Measurements from ENCODE around the gene CFD.
"Not testable (repeated sequence)": the region's sequence is repeated elsewhere in the genome, so short reads cannot be mapped to it uniquely, and the experiment has no call there.

CFD gene

DNA sequence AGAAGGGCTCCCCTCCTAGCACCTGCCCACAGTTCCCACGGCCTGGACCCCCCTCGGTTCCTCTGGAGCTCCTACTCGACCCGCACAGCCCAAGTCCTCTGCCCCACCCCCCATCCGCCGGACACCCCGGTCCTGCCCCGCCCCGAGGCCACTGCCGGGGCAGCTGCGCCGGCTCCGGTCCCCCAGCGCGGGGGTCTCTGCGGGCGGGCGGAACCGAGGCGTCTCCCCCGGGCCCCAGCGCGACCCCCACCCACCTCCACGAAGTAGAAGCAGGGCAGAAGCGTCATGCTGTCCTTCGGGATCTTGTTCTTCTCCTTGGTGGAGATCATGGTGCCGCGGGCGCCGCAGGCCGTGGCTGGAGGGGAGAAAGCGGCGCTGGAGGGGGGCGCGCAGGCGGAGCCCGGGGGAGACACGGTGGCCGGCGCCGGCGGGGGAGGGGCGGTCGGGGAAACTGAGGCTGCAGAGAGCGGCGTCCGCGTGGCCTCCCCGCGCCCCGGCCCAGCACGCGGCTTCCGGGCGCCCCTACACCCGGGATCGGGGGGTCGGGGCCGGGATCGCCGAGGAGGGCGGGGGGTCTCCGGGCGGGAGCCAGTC, 38.1 kb upstream of the CFD start:
- no peaks in the 10 kb centered on the region for H3K4me1 Mint-ChIP-seq

DNA sequence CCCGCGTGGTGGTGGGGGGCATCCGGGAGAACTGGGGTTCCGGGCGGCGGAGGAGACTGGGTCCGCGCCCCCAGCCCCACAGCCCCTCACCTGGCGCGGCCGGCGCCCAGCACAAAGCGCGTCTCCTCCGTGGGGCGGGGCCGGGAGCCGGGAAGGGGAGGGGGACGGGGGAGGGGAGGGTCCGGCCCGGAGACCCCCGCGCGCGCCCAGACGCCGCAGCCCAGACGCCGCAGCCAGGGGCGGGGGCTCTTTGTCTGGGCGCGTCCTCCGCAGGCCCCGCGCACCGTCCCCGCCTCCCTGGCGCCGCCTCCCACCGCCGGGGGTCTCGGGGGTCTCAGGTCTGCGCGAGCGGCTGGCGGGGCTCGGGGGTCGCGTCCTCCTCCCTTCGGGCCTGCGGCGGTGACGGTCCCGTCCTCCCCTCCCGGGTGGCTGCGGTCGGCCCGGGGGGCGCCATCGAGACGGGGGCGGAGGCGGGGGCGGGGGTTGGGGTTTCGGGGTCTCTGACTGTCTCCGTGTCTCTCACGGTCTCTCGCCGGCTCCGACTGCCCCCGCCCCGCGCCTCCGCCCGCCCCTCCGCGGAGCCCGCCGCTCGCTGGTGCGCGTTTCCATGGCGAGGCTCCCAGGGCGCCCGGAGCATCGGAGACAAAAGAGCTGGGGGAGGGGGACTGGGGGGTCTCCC, 37.5 kb upstream of the CFD start, which contains the start of gene PLPPR3:
TSS of gene PLPPR3 (minus strand) at position 131 of the 679 bp plus-strand sequence. CDS start 396 bp downstream, outside the sequence.
- peak within 1 kb of the TSS; percentile 63 for H3K4me3 Mint-ChIP-seq
- no peak within 1 kb of the TSS for H3K27ac Mint-ChIP-seq
- peaks cover 7% of the 10 kb centered on the region for H3K27me3 Mint-ChIP-seq
- no peaks in the 10 kb centered on the region for H3K36me3 Mint-ChIP-seq
- H3K4me1 Mint-ChIP-seq, result no peaks in the 10 kb centered on the region
- H3K9me3 Mint-ChIP-seq, result no peaks in the 10 kb centered on the region

More for the DNA sequence above, 38.1 kb upstream of the CFD start:
- H3K27ac Mint-ChIP-seq, result no peak overlapping the region
- H3K4me3 Mint-ChIP-seq, result peak overlapping the region; percentile 63
- no peaks in the 10 kb centered on the region for H3K9me3 Mint-ChIP-seq
- peaks cover 4% of the 10 kb centered on the region for H3K36me3 Mint-ChIP-seq
- H3K27me3 Mint-ChIP-seq, result peaks cover 7% of the 10 kb centered on the region

DNA sequence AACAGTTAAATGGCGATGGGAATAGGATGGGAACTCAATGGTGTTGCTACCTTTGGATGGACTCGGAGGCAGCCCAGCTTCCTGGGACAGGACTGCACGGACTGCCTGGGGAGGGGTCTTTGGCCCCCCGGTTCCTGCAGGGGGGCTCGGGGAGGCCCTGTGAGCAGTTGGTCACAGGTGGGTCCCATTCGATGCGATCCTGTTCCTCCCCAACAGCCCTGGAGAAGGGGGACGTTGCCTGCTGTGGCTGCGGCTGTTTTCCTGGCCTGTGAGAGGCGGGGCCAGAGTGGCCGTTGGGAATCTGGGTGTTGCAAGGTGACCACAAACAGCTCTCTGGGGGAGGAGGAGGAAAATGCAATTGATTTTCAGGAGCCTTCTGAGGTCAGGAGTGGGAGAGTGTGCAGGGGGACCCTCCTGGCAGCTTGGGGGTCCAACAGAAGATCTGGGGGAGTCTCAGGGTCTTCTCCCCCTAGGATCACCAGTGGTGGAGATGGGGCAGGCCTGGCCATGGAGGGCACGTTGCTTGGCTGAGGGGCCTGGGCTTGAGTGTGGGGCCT, 35.8 kb upstream of the CFD start:
- Mint-ChIP-seq H3K27ac (no peak overlapping the region), H3K27me3 (peaks cover 7% of the 10 kb centered on the region), H3K4me1 (no peaks in the 10 kb centered on the region), H3K9me3 (no peaks in the 10 kb centered on the region), H3K4me3 (no peak overlapping the region), H3K36me3 (no peaks in the 10 kb centered on the region)

DNA sequence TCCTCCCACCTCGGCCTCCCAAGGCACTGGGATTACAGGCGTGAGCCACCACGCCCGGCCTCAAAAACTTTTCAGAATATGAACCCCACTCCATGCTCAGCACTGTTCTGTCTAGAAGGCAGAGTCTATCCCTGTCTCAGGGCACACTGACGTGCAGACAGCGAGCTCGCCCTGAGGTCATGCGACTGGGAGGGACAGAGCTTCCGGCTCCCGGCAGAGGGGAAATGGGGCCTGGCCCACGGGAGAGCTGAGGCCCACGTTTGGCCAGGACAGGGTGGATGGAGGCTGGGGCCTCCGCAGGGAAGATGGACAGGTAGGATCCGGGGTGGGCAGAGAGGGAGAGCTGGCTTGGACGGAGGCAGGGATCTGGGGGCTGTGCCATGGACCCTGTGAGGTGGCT, 34.6 kb upstream of the CFD start:
- Mint-ChIP-seq H3K27me3 (peaks cover 7% of the 10 kb centered on the region), H3K9me3 (no peaks in the 10 kb centered on the region), H3K4me1 (no peaks in the 10 kb centered on the region), H3K27ac (no peak overlapping the region), H3K4me3 (no peak overlapping the region), H3K36me3 (no peaks in the 10 kb centered on the region)

DNA sequence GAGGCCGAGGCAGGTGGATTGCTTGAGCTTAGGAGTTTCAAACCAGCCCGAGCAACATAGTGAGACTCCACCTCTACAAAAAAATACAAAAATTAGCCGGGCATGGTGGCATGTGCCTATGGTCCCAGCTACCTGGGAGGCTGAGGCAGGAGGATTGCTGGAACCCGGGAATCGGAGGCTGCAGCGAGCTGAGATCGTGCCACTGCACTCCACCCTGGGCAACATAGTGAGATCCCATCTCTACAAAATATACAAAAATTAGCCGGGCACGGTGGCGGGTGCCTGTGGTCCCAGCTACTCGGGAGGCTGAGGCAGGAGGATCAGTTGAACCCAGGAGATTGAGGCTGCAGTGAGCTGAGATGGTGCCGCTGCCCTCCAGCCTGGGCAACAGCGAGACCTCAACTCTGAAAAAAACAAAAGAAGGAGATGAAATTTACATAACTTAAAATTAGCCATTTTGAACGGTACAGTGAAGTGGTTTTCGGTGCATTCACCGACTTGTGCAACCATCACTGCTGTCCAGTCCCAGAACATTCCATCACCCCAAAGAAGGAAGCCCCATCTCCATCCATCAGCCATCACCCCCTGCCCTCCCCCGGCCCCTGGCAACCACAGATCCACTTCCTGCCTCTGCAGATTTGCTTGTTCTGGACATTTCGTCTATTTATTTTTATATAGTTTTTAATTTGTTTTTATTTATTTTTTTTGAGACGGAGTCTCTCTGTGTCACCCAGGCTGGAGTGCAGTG, 33.4 kb upstream of the CFD start:
- no peak overlapping the region for H3K27ac Mint-ChIP-seq
- no peaks in the 10 kb centered on the region for H3K9me3 Mint-ChIP-seq
- H3K36me3 Mint-ChIP-seq, result no peaks in the 10 kb centered on the region
- no peak overlapping the region for H3K4me3 Mint-ChIP-seq
- H3K4me1 Mint-ChIP-seq, result no peaks in the 10 kb centered on the region
- peaks cover 7% of the 10 kb centered on the region for H3K27me3 Mint-ChIP-seq

DNA sequence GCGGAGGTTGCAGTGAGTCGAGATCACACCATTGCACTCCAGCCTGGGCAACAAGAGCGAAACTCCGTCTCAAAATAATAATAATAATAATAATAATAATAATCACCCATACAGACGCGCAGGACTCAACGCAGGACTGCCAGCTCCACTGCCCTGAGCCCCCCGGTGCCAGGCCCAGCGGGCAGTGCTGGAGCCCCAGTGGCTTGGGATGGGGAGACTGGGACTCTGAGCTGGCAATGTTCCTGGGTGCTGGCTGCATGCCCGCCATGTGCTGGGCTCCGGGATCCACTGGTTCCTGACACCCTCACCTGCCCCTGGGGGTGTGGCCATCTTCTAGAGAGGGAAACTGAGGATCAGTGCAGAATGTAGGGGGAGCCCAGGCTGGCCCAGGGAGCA, 32.2 kb upstream of the CFD start:
- Mint-ChIP-seq H3K27ac (no peak overlapping the region), H3K4me3 (no peak overlapping the region), H3K36me3 (no peaks in the 10 kb centered on the region), H3K27me3 (peaks cover 7% of the 10 kb centered on the region), H3K9me3 (no peaks in the 10 kb centered on the region), H3K4me1 (no peaks in the 10 kb centered on the region)

DNA sequence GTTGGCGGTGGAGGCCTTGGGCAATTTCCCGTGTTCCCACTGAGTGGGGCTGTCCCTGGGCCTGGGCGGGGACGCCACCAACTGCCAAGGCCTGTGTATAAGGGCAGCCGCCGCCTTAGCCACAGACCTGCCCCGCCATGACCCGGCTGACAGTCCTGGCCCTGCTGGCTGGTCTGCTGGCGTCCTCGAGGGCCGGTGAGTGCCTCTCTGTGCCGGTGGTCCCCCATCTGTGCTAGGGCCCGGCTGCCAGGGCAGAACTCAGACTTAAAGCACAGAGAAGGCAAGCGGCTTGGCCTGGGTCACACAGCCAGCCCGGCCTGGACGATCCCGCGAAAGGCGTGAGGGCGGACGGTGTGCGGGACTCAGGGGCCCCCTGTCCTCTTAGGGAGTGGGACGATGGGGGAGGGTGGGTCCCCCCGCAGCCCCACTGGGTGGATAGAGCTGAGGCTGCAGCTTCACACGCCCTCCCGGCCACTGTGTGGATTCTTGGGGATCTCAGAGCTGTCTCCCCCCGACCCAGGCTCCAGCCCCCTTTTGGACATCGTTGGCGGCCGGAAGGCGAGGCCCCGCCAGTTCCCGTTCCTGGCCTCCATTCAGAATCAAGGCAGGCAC, 31.6 kb upstream of the CFD start, which contains the start of gene AZU1:
TSS of gene AZU1 (plus strand) at position 128 of the 612 bp plus-strand sequence. CDS start at position 138, 10 bp downstream.
- Mint-ChIP-seq H3K4me1 (no peaks in the 10 kb centered on the region), H3K27ac (no peak within 1 kb of the TSS), H3K27me3 (peaks cover 7% of the 10 kb centered on the region), H3K36me3 (no peaks in the 10 kb centered on the region), H3K9me3 (no peaks in the 10 kb centered on the region), H3K4me3 (no peak within 1 kb of the TSS)

DNA sequence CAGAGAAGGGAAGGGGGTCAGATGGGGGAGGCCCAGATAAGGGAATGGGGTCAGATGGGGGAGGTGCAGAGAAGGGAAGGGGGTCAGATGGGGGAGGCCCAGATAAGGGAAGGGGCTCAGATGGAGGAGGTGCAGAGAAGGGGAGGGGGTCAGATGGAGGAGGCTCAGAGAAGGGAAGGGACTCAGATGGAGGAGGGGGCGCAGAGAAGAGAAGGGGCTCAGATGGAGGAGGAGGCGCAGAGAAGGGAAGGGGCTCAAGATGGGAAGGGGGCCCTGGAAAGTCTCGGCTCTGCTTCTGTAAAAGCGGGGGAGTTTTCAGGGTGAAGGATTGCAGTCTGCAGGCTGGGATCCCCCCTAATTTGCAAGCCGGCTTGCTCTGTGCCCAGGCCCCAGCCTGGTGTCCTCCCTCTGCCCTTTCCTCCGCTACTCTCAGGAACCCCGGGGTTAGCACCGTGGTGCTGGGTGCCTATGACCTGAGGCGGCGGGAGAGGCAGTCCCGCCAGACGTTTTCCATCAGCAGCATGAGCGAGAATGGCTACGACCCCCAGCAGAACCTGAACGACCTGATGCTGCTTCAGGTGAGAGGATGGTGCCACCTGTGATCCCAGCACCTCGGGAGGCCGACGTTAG, 30.2 kb upstream of the CFD start:
- no peak overlapping the region for H3K4me3 Mint-ChIP-seq
- peaks cover under 1% of the 10 kb centered on the region for H3K27me3 Mint-ChIP-seq
- no peak overlapping the region for H3K27ac Mint-ChIP-seq
- no peaks in the 10 kb centered on the region for H3K4me1 Mint-ChIP-seq
- H3K9me3 Mint-ChIP-seq, result no peaks in the 10 kb centered on the region
- H3K36me3 Mint-ChIP-seq, result no peaks in the 10 kb centered on the region

DNA sequence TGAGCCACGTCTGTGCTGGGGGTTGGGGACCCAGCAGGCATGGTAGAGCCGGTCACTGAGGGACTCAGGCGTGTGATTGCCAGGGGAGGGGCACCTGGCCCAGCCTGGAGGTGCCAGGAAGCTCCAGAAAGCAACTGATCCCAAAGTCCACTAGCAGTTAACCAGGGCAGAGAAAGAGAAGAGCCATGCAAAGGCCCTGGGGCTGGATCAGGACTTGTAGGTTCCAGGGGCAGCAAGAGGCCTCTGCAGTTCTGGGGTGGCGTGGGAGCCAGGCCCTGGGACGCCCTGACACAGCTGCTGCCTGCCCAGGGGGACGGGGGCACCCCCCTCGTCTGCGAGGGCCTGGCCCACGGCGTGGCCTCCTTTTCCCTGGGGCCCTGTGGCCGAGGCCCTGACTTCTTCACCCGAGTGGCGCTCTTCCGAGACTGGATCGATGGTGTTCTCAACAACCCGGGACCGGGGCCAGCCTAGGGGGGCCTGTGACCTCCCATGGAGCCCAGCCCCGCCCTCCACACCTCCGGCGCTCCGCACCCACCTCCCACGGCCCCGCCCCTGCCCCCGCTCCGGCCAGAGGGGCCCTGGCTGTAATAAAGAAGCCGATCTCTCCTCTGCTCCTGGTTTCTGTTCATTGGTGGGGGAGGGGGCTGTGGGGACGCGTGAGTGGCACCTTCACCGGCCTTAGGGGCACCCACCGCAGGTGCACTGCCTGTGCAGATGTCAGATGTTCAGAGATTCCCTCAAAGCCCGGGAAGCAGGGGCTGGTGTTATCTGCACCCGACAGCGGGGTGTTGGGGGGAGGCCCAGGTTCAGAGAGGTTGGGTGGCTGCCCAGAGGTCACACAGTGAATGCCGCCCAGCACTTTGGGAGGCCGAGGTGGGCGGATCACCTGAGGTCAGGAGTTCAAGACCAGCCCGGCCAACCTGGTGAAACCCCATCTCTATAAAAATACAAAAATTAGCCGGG, 27.8 kb upstream of the CFD start:
- no peak overlapping the region for H3K27ac Mint-ChIP-seq
- H3K9me3 Mint-ChIP-seq, result no peaks in the 10 kb centered on the region
- no peaks in the 10 kb centered on the region for H3K4me1 Mint-ChIP-seq
- peaks cover 3% of the 10 kb centered on the region for H3K27me3 Mint-ChIP-seq
- no peak overlapping the region for H3K4me3 Mint-ChIP-seq
- no peaks in the 10 kb centered on the region for H3K36me3 Mint-ChIP-seq

DNA sequence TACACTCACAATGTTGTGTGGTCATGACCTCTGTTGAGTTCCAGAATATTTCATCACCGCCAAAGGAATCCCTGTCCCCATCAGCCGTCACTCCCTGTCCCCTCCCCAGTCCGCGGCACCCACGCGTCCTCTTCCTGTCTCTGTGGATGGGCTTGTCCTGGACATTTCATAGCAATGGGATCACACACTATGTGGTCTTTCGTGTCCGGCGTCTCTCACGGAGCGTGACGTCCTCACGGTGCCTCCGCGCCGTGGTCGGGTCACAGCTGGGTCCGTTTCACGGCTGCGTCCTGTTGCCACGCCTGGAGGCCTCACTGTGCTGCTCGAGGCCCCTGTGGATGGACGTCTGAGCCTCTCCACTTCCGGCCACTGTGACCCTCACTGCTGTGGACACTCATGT, 25.2 kb upstream of the CFD start:
- Mint-ChIP-seq H3K27ac (no peak overlapping the region), H3K36me3 (no peaks in the 10 kb centered on the region), H3K4me1 (no peaks in the 10 kb centered on the region), H3K4me3 (no peak overlapping the region), H3K9me3 (no peaks in the 10 kb centered on the region), H3K27me3 (peaks cover 6% of the 10 kb centered on the region)

DNA sequence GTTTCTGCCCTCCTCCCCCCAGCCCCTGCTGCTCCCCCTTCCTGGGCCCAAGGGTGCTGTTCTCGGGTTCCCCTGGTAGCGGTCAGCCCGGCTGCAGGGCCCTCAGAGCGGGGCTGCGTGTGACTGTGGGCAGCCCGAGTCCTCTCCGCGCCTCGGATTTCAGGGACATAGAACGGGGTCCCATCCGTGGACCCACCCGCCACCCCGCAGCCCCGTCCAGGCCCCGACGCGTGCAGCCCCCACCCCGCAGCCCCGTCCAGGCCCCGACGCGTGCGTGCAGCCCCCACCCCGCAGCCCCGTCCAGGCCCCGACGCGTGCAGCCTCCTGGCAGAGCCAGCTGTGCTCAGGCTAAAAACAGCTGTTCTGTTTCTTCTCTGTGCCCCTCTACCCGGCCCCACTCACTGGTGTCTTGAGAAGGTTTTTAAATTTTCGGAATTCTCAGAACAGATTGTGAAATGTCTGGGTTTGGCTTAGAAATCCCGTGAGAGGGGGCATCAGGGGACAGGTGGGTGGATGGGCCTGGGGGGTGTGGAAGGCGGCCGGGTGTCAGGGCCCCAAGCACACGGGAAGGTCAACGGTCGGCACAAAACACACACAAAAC, 24.2 kb upstream of the CFD start:
- Mint-ChIP-seq H3K4me1 (no peaks in the 10 kb centered on the region), H3K4me3 (no peak overlapping the region), H3K27ac (no peak overlapping the region), H3K36me3 (no peaks in the 10 kb centered on the region), H3K9me3 (no peaks in the 10 kb centered on the region), H3K27me3 (peaks cover 6% of the 10 kb centered on the region)

DNA sequence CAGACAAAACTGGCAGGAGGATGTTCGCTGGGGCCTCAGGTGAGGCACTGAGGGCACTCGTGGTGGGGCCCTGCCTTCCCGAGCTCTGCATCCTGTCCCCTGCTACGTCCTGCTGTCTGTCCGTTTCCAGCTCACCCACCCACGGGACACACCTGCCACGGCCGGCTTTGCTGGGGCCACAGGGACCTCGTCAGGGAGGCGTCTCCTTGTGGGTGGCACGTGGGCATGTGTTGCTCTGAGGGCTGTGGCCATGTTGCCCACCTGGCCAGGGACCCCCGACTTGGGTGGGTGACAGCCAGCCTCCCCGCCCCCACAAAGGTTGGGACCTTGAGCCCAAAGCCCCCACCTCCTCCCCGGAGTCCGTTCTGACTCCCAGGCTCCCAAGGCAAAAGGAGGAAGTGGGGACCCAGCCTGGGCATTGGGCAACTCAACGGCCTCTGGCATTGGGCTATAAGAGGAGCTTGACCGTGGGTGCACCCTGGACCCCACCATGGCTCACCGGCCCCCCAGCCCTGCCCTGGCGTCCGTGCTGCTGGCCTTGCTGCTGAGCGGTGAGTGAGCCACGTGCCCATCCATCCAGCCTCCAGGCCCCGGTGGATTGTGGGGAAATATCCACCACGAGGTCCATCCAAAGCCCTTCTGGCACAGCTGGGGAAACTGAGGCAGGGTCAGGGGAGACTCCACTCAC, 18.8 kb upstream of the CFD start, which contains the start of gene PRTN3:
TSS of gene PRTN3 (plus strand) at position 481 of the 688 bp plus-strand sequence. CDS start at position 491, 10 bp downstream.
- Mint-ChIP-seq H3K36me3 (no peaks in the 10 kb centered on the region), H3K4me1 (peaks cover 4% of the 10 kb centered on the region), H3K4me3 (no peak within 1 kb of the TSS), H3K27ac (no peak within 1 kb of the TSS), H3K27me3 (peaks cover 18% of the 10 kb centered on the region), H3K9me3 (no peaks in the 10 kb centered on the region)

DNA sequence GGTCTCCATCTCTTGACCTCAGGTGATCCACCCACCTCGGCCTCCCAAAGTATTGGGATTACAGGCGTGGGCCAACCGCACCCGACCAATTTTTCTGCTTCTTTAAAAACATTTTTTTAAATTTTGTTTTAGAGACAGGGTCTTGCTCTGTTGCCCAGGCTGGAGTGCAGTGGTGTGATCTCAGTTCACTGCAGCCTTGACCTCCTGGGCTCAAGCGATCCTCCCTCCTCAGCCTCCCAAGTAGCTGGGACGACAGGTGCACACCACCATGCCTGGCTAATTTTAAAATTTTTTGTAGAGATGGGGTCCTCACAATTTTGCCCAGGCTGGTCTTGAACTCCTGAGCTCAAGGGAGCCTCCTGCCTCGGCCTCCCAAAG, 16.7 kb upstream of the CFD start:
- H3K4me1 Mint-ChIP-seq, H3K27ac Mint-ChIP-seq, H3K4me3 Mint-ChIP-seq, H3K9me3 Mint-ChIP-seq, H3K36me3 Mint-ChIP-seq: not testable (repeated sequence)
- peaks cover 20% of the 10 kb centered on the region for H3K27me3 Mint-ChIP-seq
